ENCODE measurements around the gene ST3GAL2.
"Not testable (repeated sequence)": the region's sequence is repeated elsewhere in the genome, so short reads cannot be mapped to it uniquely, and the experiment has no call there.

Gene ST3GAL2

GRCh38 chr16:70337814-70338213, 101.1 kb downstream of the ST3GAL2 start:
- no peak for DNase-seq (ENCODE audit: low read depth in 1 of 2, low spot score in 1 of 2)
- TF ChIP-seq POLR2AphosphoS5 (IDR thresholded peaks at IDR 0.05; ENCODE audit: low read depth) (no peak), CTCF (IDR thresholded peaks at IDR 0.05; ENCODE audit: insufficient read depth, low read length) (no peak), GABPA (IDR thresholded peaks at IDR 0.05; ENCODE audit: low read depth) (no peak), SPI1 (IDR thresholded peaks at IDR 0.05; ENCODE audit: borderline replicate concordance, low read depth) (no peak), REST (IDR thresholded peaks at IDR 0.05; ENCODE audit: insufficient replicate concordance, low read depth) (no peak)

GRCh38 chr16:70332728-70333127, 106.2 kb downstream of the ST3GAL2 start:
- H3K27ac ChIP-seq (replicated peaks): not testable (repeated sequence)

More at GRCh38 chr16:70337814-70338213, 101.1 kb downstream of the ST3GAL2 start:
- H3K27me3 ChIP-seq (ENCODE audit: insufficient read depth, poor library complexity, severe bottlenecking): no peaks in the 10 kb centered on the region
- H3K27ac ChIP-seq (replicated peaks): no peak overlapping the region
- H3K4me3 ChIP-seq (replicated peaks; ENCODE audit: insufficient read depth, low read length): no peak overlapping the region

GRCh38 chr16:70331588-70332358, 107.1 kb downstream of the ST3GAL2 start:
- Histone ChIP-seq H3K4me3 (replicated peaks; ENCODE audit: insufficient read depth, low read length) (no peak overlapping the region), H3K27ac (replicated peaks) (no peak overlapping the region), H3K27me3 (ENCODE audit: insufficient read depth, poor library complexity, severe bottlenecking) (no peaks in the 10 kb centered on the region)
- no peak for DNase-seq (ENCODE audit: low read depth in 1 of 2, low spot score in 1 of 2)
- TF ChIP-seq REST (IDR thresholded peaks at IDR 0.05; ENCODE audit: insufficient replicate concordance, low read depth) (no peak), SPI1 (IDR thresholded peaks at IDR 0.05; ENCODE audit: borderline replicate concordance, low read depth) (no peak), GABPA (IDR thresholded peaks at IDR 0.05; ENCODE audit: low read depth) (no peak), POLR2AphosphoS5 (IDR thresholded peaks at IDR 0.05; ENCODE audit: low read depth) (no peak), CTCF (IDR thresholded peaks at IDR 0.05; ENCODE audit: insufficient read depth, low read length) (no peak)

More at GRCh38 chr16:70332728-70333127, 106.2 kb downstream of the ST3GAL2 start:
- not testable (repeated sequence) for H3K4me3 ChIP-seq (replicated peaks; ENCODE audit: insufficient read depth, low read length); DNase-seq (ENCODE audit: low read depth in 1 of 2, low spot score in 1 of 2); H3K27me3 ChIP-seq (ENCODE audit: insufficient read depth, poor library complexity, severe bottlenecking)

GRCh38 chr16:70331091-70331490, 107.8 kb downstream of the ST3GAL2 start:
- Histone ChIP-seq H3K27ac (replicated peaks) (no peak overlapping the region), H3K4me3 (replicated peaks; ENCODE audit: insufficient read depth, low read length) (no peak overlapping the region), H3K27me3 (ENCODE audit: insufficient read depth, poor library complexity, severe bottlenecking) (no peaks in the 10 kb centered on the region)
- DNase-seq (ENCODE audit: low read depth in 1 of 2, low spot score in 1 of 2): no peak
- TF ChIP-seq GABPA (IDR thresholded peaks at IDR 0.05; ENCODE audit: low read depth): no peak
- TF ChIP-seq SPI1 (IDR thresholded peaks at IDR 0.05; ENCODE audit: borderline replicate concordance, low read depth): no peak

Data from HL-60 (cell line).